Neural crest cell (in vitro differentiated cells): ENCODE data around the gene NDUFAF8. TPM values are rescaled to one million over a fixed set of nuclear protein-coding genes. Genes with fewer than 3 reads are reported as not detected.
A peak's percentile ranks its signal among the peaks of the same experiment; 100 is the strongest.

Experiments
- DNase-seq: peaks from one replicate; pipeline ENCODE4 v3.0.0; 2021; ENCODE audit warnings: low read depth, mixed read lengths, low spot score
- H3K27ac Mint-ChIP-seq: one replicate; pipeline ENCODE4 v1.8.0; 2021; ENCODE audit warnings: mild to moderate bottlenecking, mixed read lengths; ENCODE audit not compliant: unreplicated experiment
- H3K27me3 Mint-ChIP-seq: 2 replicates; pipeline ENCODE4 v1.8.0; 2021; ENCODE audit warnings: low read depth, mild to moderate bottlenecking, mixed read lengths
- H3K36me3 Mint-ChIP-seq: 2 replicates; pipeline ENCODE4 v1.8.0; 2021; ENCODE audit warnings: low read depth, mild to moderate bottlenecking, mixed read lengths
- H3K4me1 Mint-ChIP-seq: 2 replicates; pipeline ENCODE4 v1.8.0; 2021; ENCODE audit warnings: mixed read lengths
- H3K4me3 Mint-ChIP-seq: one replicate; pipeline ENCODE4 v1.8.0; 2021; ENCODE audit warnings: mild to moderate bottlenecking, mixed read lengths
- H3K9me3 Mint-ChIP-seq: 2 replicates; pipeline ENCODE4 v1.8.0; 2021; ENCODE audit warnings: mixed read lengths
- total RNA-seq: library from RNA; stranded (reverse); gene quantifications from 2 replicates; pipeline ENCODE4 v1.2.1, GENCODE V29; 2021
- TF ChIP-seq, protein P1 (sequence below): fragments of 200-600 bp; sonication (generic); conservative IDR thresholded peaks from 2 replicates; pipeline ENCODE4 v1.5.0; 2021; ENCODE audit warnings: antibody characterized with exemption, mild to moderate bottlenecking

The NDUFAF8 gene
- total RNA-seq, 1 donor from 2014 or later: 54.5 TPM

DNA sequence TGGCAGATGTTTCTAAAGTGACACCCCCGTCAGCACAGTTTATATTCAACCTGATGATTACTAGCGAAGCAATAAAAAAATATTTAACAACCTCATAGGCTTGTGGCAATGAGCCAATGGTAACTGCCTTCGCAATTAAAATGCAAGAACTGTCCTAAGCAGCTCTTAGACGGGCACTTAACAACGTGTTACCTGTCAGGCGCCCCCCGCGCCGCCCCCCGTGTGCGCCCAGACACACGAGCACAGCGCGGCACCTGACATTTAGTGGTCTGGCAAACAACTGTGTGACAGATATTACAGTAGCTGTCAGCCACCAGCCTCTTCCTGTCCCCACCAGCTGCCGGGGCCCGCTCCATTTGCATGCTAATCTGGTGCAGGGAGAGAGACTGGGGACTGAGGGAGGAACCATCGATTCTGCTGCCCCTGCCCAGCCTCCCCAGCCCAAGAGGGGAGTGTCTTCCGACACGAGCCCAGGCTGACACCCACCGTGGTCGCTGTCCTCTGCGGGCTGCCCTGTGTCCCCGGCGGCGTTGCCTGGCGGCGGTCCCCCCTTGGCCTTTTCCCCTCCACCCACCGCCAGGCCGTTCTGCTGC lies 12.7 kb downstream of the NDUFAF8 start:
- Mint-ChIP-seq H3K4me1 (peaks cover 29% of the 10 kb centered on the region), H3K36me3 (peaks cover 5% of the 10 kb centered on the region), H3K27me3 (peaks cover 4% of the 10 kb centered on the region), H3K9me3 (no peaks in the 10 kb centered on the region), H3K4me3 (peak overlapping the region; percentile 23), H3K27ac (no peak overlapping the region)
- TF ChIP-seq, protein P1, sequence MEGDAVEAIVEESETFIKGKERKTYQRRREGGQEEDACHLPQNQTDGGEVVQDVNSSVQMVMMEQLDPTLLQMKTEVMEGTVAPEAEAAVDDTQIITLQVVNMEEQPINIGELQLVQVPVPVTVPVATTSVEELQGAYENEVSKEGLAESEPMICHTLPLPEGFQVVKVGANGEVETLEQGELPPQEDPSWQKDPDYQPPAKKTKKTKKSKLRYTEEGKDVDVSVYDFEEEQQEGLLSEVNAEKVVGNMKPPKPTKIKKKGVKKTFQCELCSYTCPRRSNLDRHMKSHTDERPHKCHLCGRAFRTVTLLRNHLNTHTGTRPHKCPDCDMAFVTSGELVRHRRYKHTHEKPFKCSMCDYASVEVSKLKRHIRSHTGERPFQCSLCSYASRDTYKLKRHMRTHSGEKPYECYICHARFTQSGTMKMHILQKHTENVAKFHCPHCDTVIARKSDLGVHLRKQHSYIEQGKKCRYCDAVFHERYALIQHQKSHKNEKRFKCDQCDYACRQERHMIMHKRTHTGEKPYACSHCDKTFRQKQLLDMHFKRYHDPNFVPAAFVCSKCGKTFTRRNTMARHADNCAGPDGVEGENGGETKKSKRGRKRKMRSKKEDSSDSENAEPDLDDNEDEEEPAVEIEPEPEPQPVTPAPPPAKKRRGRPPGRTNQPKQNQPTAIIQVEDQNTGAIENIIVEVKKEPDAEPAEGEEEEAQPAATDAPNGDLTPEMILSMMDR: no peak
- no peak for DNase-seq

DNA sequence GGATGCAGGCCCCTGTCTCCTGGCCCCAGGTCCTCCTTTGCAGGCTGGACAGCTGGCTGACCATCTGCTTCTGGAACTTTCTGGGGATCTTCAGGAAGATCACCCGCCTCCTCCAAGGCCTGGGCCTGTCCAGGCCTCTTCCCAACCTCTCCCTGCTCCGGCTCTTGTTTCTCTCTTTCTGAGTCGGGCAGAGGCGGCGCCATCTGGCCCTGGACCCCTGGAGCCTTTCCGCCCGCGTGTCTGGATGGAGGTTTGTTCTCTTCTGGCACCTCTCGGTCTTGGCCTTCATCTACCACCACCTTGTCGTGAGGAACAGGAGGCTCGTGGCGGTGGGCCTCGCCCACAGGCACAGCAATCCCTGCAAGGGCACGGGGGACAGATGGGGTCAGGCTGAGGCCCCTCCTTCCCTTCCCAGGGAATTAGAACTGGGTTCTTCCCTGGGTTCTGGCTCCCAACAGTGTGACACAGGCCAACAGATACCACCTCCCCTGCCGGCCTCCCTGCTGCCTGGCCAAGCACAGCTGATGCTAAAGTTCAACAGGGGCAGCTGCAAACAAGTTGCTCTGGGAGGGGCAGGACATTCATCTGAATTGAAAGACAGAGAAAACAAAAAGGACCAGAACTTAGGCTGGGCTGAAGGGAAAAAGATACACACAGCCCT lies 13.3 kb downstream of the NDUFAF8 start:
- H3K4me3 Mint-ChIP-seq: peak overlapping the region; percentile 38
- TF ChIP-seq, protein P1: no peak

DNA sequence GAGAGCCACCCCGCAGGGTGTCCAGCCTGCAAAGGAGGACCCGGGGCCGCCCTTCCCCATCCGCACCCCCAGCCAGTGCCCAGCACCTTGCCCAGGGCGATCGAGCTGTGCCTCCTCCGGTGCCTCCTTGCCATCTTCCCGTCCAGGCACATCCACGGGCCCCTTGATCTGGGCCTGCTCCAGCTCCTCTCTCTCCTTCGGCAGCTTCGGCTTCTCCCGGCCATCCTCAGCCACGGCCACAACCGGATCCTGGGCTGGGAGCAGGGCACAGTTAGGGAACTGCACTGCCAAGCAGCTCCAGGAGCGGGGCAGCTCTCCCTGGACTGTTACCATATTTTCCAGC lies 13.8 kb downstream of the NDUFAF8 start:
- Mint-ChIP-seq H3K27me3 (peaks cover 4% of the 10 kb centered on the region), H3K4me3 (peak overlapping the region; percentile 54), H3K36me3 (peaks cover 5% of the 10 kb centered on the region), H3K27ac (peak overlapping the region; percentile 52), H3K9me3 (no peaks in the 10 kb centered on the region), H3K4me1 (peaks cover 29% of the 10 kb centered on the region)
- TF ChIP-seq, protein P1: no peak
- no peak for DNase-seq

More for the DNA sequence above, 13.3 kb downstream of the NDUFAF8 start:
- Mint-ChIP-seq H3K27me3 (peaks cover 4% of the 10 kb centered on the region), H3K4me1 (peaks cover 29% of the 10 kb centered on the region), H3K9me3 (no peaks in the 10 kb centered on the region), H3K36me3 (peaks cover 5% of the 10 kb centered on the region), H3K27ac (no peak overlapping the region)
- DNase-seq: no peak

DNA sequence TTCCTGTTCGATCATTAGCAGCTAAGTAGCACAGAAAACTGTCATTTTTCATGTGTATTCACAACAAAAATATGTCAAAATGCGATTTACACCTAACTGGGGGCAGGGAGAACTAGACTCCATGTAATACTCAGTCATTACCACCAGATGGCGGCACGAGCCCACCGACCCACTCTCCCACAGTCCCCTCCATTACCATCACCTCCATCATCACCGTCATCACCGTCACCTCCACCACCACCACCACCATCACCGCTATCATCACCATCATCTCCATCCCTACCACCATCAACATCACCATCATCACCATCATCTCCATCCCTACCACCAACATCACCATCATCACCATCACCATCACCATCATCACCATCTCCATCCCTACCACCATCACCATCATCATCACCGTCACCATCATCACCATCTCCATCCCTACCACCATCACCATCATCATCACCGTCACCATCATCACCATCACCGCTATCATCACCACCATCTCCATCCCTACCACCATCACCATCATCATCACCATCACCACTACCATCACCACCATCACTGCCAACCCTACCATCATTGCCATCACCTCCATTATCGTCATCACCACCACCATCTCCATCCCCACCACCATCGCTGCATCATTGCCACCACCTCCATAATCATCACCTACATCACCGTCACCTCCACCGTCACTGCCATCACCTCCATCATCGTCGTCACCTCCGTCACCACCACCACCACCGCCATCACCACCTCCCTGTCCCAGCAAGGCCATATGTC lies 14.4 kb downstream of the NDUFAF8 start:
- H3K27me3 Mint-ChIP-seq: peaks cover 4% of the 10 kb centered on the region

More for the DNA sequence above, 14.4 kb downstream of the NDUFAF8 start:
- Mint-ChIP-seq H3K36me3 (peaks cover 5% of the 10 kb centered on the region), H3K9me3 (no peaks in the 10 kb centered on the region), H3K4me3 (peak overlapping the region; percentile 54), H3K4me1 (peaks cover 29% of the 10 kb centered on the region), H3K27ac (peak overlapping the region; percentile 52)
- peak; percentile 68 for DNase-seq
- TF ChIP-seq, protein P1: peak; percentile 83
